SKM-1 treated with dmso at 0.1 percent for 144 hours (cell line): ENCODE results near the gene ARID4B.
"Not testable (repeated sequence)": the region's sequence is repeated elsewhere in the genome, so short reads cannot be mapped to it uniquely, and the experiment has no call there.

Source experiments
- DNase-seq: peaks from one replicate; lab custom pipeline; 2025; ENCODE audit not compliant: unreplicated experiment; lab: John Stamatoyannopoulos, UW

Gene ARID4B

GRCh38 chr1:235330918-235331285 lies 2.9 kb upstream of the ARID4B start:
- no peak for DNase-seq

GRCh38 chr1:235329139-235329902 lies 1.3 kb upstream of the ARID4B start:
- no peak for DNase-seq

- peak; percentile 100 for DNase-seq
Measured at GRCh38 chr1:235328271-235329138, 526 bp upstream of the ARID4B start, which contains the start of gene GGPS1. Gene GGPS1, plus strand, starts transcription at chr1:235328570. Its CDS starts 6,695 bp downstream, at chr1:235335265.

- peak; percentile 69 for DNase-seq
Measured at GRCh38 chr1:235326719-235327558, 1.0 kb downstream of the ARID4B start.

GRCh38 chr1:235325854-235326253 lies 2.1 kb downstream of the ARID4B start:
- DNase-seq: no peak

GRCh38 chr1:235325139-235325538 lies 2.8 kb downstream of the ARID4B start:
- no peak for DNase-seq

GRCh38 chr1:235324296-235324695 lies 3.7 kb downstream of the ARID4B start:
- no peak for DNase-seq

- no peak for DNase-seq
Measured at GRCh38 chr1:235320521-235321179, 7.3 kb downstream of the ARID4B start.

- DNase-seq: no peak
Measured at GRCh38 chr1:235319255-235319654, 8.7 kb downstream of the ARID4B start.

GRCh38 chr1:235317168-235317567 lies 10.8 kb downstream of the ARID4B start:
- no peak for DNase-seq

GRCh38 chr1:235315735-235316134 lies 12.2 kb downstream of the ARID4B start:
- no peak for DNase-seq

- DNase-seq: no peak
Measured at GRCh38 chr1:235315173-235315572, 12.8 kb downstream of the ARID4B start.

- no peak for DNase-seq
Measured at GRCh38 chr1:235313931-235314678, 13.9 kb downstream of the ARID4B start.

- no peak for DNase-seq
Measured at GRCh38 chr1:235313262-235313661, 14.7 kb downstream of the ARID4B start.

GRCh38 chr1:235309206-235309605 lies 18.8 kb downstream of the ARID4B start:
- DNase-seq: not testable (repeated sequence)

- no peak for DNase-seq
Measured at GRCh38 chr1:235307158-235308124, 20.5 kb downstream of the ARID4B start.

- no peak for DNase-seq
Measured at GRCh38 chr1:235304549-235305451, 23.2 kb downstream of the ARID4B start.

- no peak for DNase-seq
Measured at GRCh38 chr1:235302143-235302542, 25.8 kb downstream of the ARID4B start.
